GM21447 (cell line): Measurements from ENCODE around the gene TUBB.
A peak's percentile ranks its signal among the peaks of the same experiment; 100 is the strongest.
"Not testable (repeated sequence)": the region's sequence is repeated elsewhere in the genome, so short reads cannot be mapped to it uniquely, and the experiment has no call there.

ENCODE experiments used
- ATAC-seq: cut with Tn5 transposase; IDR thresholded peaks from one replicate; pipeline ENCODE4 v1.9.1; 2021; ENCODE audit not compliant: unreplicated experiment

TUBB gene

GRCh38 chr6:30717845-30718720 is 2.1 kb upstream of the TUBB start:
- not testable (repeated sequence) for ATAC-seq

- no peak for ATAC-seq
These were observed 796 bp upstream of the TUBB start for GRCh38 chr6:30719356-30719755.

- ATAC-seq = no peak
These were observed 616 bp downstream of the TUBB start for GRCh38 chr6:30720738-30721197.

- no peak for ATAC-seq
These were observed 1.3 kb downstream of the TUBB start for GRCh38 chr6:30721198-30722024.

GRCh38 chr6:30722025-30722279 is 1.8 kb downstream of the TUBB start:
- ATAC-seq = not testable (repeated sequence)

- ATAC-seq = no peak
These were observed 2.3 kb downstream of the TUBB start for GRCh38 chr6:30722280-30723112.

GRCh38 chr6:30723159-30723842 is 3.1 kb downstream of the TUBB start:
- not testable (repeated sequence) for ATAC-seq

- ATAC-seq = not testable (repeated sequence)
These were observed 3.9 kb downstream of the TUBB start for GRCh38 chr6:30723843-30724741.

GRCh38 chr6:30724906-30725667 is 4.9 kb downstream of the TUBB start:
- no peak for ATAC-seq

- ATAC-seq = no peak
These were observed 5.8 kb downstream of the TUBB start for GRCh38 chr6:30725713-30726505.

- ATAC-seq = no peak
These were observed 6.6 kb downstream of the TUBB start for GRCh38 chr6:30726506-30727413.

GRCh38 chr6:30727920-30728553 is 7.9 kb downstream of the TUBB start:
- no peak for ATAC-seq

GRCh38 chr6:30730601-30731435 is 10.7 kb downstream of the TUBB start:
- peak; percentile 53 for ATAC-seq

- ATAC-seq = no peak
These were observed 12.2 kb downstream of the TUBB start for GRCh38 chr6:30732237-30732943.

GRCh38 chr6:30735668-30736314 is 15.6 kb downstream of the TUBB start:
- peak; percentile 37 for ATAC-seq
